Measurements from ENCODE around the gene SLC25A19. TPM values are rescaled to one million over a fixed set of nuclear protein-coding genes. Genes with fewer than 3 reads are reported as not detected.

The SLC25A19 gene
- total and polyA plus RNA-seq, 10 of the 15 experiments (the other 5 are each of a cell fraction or from before 2014, with no cell fraction given): 32.9 to 91.6 (median 53.7) TPM

GRCh38 chr17:75315541-75316243 is 26.5 kb upstream of the SLC25A19 start (continued):
- TF ChIP-seq ZNF217 (IDR thresholded peaks at IDR 0.05) (no peak), SUPT20H (IDR thresholded peaks at IDR 0.05; ENCODE audit: borderline replicate concordance, control insufficient read depth, low read depth, low read length) (no peak), CBX5 (IDR thresholded peaks at IDR 0.05; ENCODE audit: low read depth) (no peak), SKIL (IDR thresholded peaks at IDR 0.05; ENCODE audit: low read depth, poor library complexity, severe bottlenecking) (peak; percentile 32), MAX (IDR thresholded peaks at IDR 0.05; ENCODE audit: low read depth, low read length) (no peak), RAD21 (IDR thresholded peaks at IDR 0.05; ENCODE audit: insufficient read depth, low read depth, low read length) (no peak), FOS (IDR thresholded peaks at IDR 0.05; ENCODE audit: borderline replicate concordance, extremely low read depth, insufficient read length) (no peak), TARDBP (IDR thresholded peaks at IDR 0.05; ENCODE audit: borderline replicate concordance) (no peak), ATF3 (IDR thresholded peaks at IDR 0.05; ENCODE audit: borderline replicate concordance, extremely low read depth, low read depth, low read length) (no peak), IRF4 (IDR thresholded peaks at IDR 0.05; ENCODE audit: low read depth, low read length) (peak; percentile 77), PML (IDR thresholded peaks at IDR 0.05; ENCODE audit: low read length) (peak; percentile 48; the same call in 1 of the 2 replicates), USF1 (IDR thresholded peaks at IDR 0.05; ENCODE audit: borderline replicate concordance, extremely low read length, insufficient read depth, low read depth, low read length) (no peak), LARP7 (IDR thresholded peaks at IDR 0.05) (no peak), SMAD5 (IDR thresholded peaks at IDR 0.05; ENCODE audit: low read depth) (no peak), MLLT1 (IDR thresholded peaks at IDR 0.05) (no peak), RELB (IDR thresholded peaks at IDR 0.05; ENCODE audit: low read depth) (peak; percentile 26; the same call in 1 of the 2 replicates), KDM1A (IDR thresholded peaks at IDR 0.05; ENCODE audit: borderline replicate concordance) (no peak), IRF3 (IDR thresholded peaks at IDR 0.05) (no peak), YBX1 (IDR thresholded peaks at IDR 0.05) (no peak)

Data from GM12878 (cell line).